Osteoblast (primary cell): ENCODE measurements around the gene DCLK2. TPM values are rescaled to one million over a fixed set of nuclear protein-coding genes. Genes with fewer than 3 reads are reported as not detected.

Source experiments
- DNase-seq: peaks from one replicate; pipeline ENCODE4 v3.0.0; 2011; ENCODE audit warnings: low spot score, mixed read lengths; ENCODE audit not compliant: insufficient read length; ENCODE audit errors: missing footprints
- H2AFZ ChIP-seq: 2 replicates; pipeline ENCODE4 v1.6.0; 2011; ENCODE audit warnings: mild to moderate bottlenecking, low read length
- H3K27ac ChIP-seq: 2 replicates; pipeline ENCODE4 v1.5.1; 2011; ENCODE audit warnings: mild to moderate bottlenecking, low read depth, low read length, moderate library complexity
- H3K27me3 ChIP-seq: 2 replicates; pipeline ENCODE4 v1.6.0; 2012; ENCODE audit warnings: mild to moderate bottlenecking, control low read depth, inconsistent platforms, low read length, moderate library complexity; ENCODE audit not compliant: insufficient read depth
- H3K36me3 ChIP-seq: 2 replicates; pipeline ENCODE4 v1.5.1; 2011; ENCODE audit warnings: mild to moderate bottlenecking, low read length, control low read depth, moderate library complexity; ENCODE audit not compliant: insufficient read depth
- H3K4me1 ChIP-seq: 2 replicates; pipeline ENCODE4 v1.5.1; 2011; ENCODE audit warnings: mild to moderate bottlenecking, low read length, control low read depth, moderate library complexity; ENCODE audit not compliant: insufficient read depth
- H3K4me2 ChIP-seq: 2 replicates; pipeline ENCODE4 v1.6.0; 2011; ENCODE audit warnings: mild to moderate bottlenecking, low read length; ENCODE audit not compliant: insufficient read depth
- H3K4me3 ChIP-seq: fragments of 200-600 bp; sonication (generic); 3 replicates; pipeline ENCODE4 v1.5.1; 2012; ENCODE audit warnings: mild to moderate bottlenecking, low read length, inconsistent platforms; ENCODE audit not compliant: insufficient read depth
- H3K79me2 ChIP-seq: 2 replicates; pipeline ENCODE4 v1.6.0; 2012; ENCODE audit warnings: mild to moderate bottlenecking, low read length, control low read depth, inconsistent platforms; ENCODE audit not compliant: insufficient read depth
- H3K9me3 ChIP-seq: 2 replicates; pipeline ENCODE4 v1.5.1; 2011; ENCODE audit warnings: low read depth, low read length, control low read depth
- H4K20me1 ChIP-seq: 2 replicates; pipeline ENCODE4 v1.6.0; 2012; ENCODE audit warnings: mild to moderate bottlenecking, low read length, control low read depth; ENCODE audit not compliant: insufficient read depth
- total RNA-seq: library from RNA; depleted of rRNA; stranded (reverse); fragments of >200 nt; gene quantifications from 2 replicates; pipeline ENCODE4 v1.2.3, GENCODE V29; 2012
- TF ChIP-seq, protein P1 (sequence below): IDR thresholded peaks from 2 replicates; pipeline ENCODE4 v1.5.1; 2011; ENCODE audit warnings: mild to moderate bottlenecking, low read depth, low read length, moderate library complexity; ENCODE audit errors: extremely low read depth

The DCLK2 gene
- total RNA-seq, 1 donor: 11.6 TPM

DNA sequence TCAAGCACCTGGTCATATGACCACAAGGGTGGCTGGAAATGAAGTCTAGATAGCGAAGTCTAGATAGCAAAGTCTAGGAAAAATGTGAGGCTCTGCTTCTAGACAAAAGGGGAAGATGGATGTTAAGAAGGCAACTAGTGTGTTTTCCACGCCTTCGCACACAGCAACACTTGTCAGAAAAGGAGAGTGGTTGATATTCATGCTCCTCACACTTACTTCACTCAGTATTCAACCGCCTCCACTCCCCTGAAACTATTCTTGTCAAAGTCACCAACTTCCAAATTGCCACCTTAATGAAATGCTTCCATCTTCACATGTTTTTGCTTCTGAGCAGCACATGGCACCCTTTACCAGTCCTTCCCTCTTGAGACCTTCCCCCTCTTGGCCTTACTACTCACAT, 27.7 kb upstream of the DCLK2 start:
- Histone ChIP-seq H4K20me1 (no peaks in the 10 kb centered on the region), H3K4me1 (no peaks in the 10 kb centered on the region), H3K27ac (no peak overlapping the region), H3K4me2 (no peak overlapping the region), H2AFZ (no peak overlapping the region), H3K9me3 (no peaks in the 10 kb centered on the region), H3K4me3 (no peak overlapping the region), H3K36me3 (no peaks in the 10 kb centered on the region), H3K79me2 (no peaks in the 10 kb centered on the region), H3K27me3 (no peaks in the 10 kb centered on the region)
- DNase-seq: no peak
- TF ChIP-seq, protein P1, sequence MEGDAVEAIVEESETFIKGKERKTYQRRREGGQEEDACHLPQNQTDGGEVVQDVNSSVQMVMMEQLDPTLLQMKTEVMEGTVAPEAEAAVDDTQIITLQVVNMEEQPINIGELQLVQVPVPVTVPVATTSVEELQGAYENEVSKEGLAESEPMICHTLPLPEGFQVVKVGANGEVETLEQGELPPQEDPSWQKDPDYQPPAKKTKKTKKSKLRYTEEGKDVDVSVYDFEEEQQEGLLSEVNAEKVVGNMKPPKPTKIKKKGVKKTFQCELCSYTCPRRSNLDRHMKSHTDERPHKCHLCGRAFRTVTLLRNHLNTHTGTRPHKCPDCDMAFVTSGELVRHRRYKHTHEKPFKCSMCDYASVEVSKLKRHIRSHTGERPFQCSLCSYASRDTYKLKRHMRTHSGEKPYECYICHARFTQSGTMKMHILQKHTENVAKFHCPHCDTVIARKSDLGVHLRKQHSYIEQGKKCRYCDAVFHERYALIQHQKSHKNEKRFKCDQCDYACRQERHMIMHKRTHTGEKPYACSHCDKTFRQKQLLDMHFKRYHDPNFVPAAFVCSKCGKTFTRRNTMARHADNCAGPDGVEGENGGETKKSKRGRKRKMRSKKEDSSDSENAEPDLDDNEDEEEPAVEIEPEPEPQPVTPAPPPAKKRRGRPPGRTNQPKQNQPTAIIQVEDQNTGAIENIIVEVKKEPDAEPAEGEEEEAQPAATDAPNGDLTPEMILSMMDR: no peak

DNA sequence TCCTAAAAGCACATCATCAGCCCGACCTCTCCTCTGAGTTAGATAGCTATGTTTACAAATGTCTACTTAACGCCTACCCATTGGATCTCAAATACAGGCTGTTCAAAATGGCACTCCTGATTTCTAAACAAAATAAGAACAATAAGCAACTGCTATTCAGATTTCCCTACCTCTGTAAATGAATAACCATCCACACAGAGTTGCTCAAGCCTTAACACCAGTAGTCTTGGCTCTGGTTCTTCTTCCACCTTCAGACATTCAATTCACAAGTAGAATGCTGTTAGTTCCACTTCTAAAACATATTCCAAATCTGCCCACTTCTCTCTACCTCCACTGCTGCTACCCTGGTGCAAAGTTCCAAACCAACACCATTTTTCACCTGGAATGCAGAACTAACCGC, 27.1 kb upstream of the DCLK2 start:
- H3K4me1 ChIP-seq: no peaks in the 10 kb centered on the region
- no peak overlapping the region for H3K4me2 ChIP-seq
- no peaks in the 10 kb centered on the region for H3K79me2 ChIP-seq
- no peak overlapping the region for H2AFZ ChIP-seq
- TF ChIP-seq, protein P1: no peak
- no peaks in the 10 kb centered on the region for H3K36me3 ChIP-seq
- no peaks in the 10 kb centered on the region for H3K9me3 ChIP-seq
- no peak for DNase-seq
- H3K27me3 ChIP-seq: no peaks in the 10 kb centered on the region
- H3K4me3 ChIP-seq: no peak overlapping the region
- H4K20me1 ChIP-seq: no peaks in the 10 kb centered on the region
- H3K27ac ChIP-seq: no peak overlapping the region

- Histone ChIP-seq H3K4me1 (no peaks in the 10 kb centered on the region), H3K79me2 (no peaks in the 10 kb centered on the region), H3K4me2 (no peak overlapping the region), H3K27me3 (no peaks in the 10 kb centered on the region), H3K36me3 (no peaks in the 10 kb centered on the region), H3K27ac (no peak overlapping the region), H3K9me3 (no peaks in the 10 kb centered on the region), H2AFZ (no peak overlapping the region), H4K20me1 (no peaks in the 10 kb centered on the region), H3K4me3 (no peak overlapping the region)
- TF ChIP-seq, protein P1: no peak
- DNase-seq: no peak
These were observed 22.8 kb upstream of the DCLK2 start for GRCh38 chr4:150055467-150055866.

GRCh38 chr4:150056569-150056968, 21.7 kb upstream of the DCLK2 start:
- Histone ChIP-seq H3K27me3 (no peaks in the 10 kb centered on the region), H3K4me3 (no peak overlapping the region), H3K27ac (no peak overlapping the region), H2AFZ (peak overlapping the region; percentile 37), H3K79me2 (no peaks in the 10 kb centered on the region), H3K4me2 (no peak overlapping the region), H4K20me1 (no peaks in the 10 kb centered on the region), H3K9me3 (no peaks in the 10 kb centered on the region), H3K36me3 (no peaks in the 10 kb centered on the region), H3K4me1 (no peaks in the 10 kb centered on the region)
- no peak for DNase-seq
- TF ChIP-seq, protein P1: no peak
